Measurements from ENCODE around the gene CTDSPL.

DNA sequence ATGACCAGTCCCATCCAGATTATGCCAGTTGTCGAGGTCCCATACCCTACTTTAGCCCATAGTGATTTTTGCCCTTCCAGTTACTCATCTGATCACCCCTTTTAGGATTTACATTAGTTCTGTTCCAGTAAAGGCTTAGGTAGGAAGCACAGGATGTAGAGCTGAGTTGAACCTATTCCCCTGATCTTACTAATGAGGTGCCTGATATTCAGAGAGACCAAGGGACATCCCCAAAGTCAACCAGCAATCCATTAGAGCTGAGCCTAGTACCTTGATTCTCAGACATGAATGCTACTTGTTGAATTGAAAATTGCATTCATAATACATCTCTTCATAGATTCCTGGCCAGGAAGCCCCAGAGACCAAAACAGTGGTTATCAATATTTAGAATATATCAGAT is 24.7 kb downstream of the CTDSPL start:
- no peak for TF ChIP-seq ZNF274 (IDR thresholded peaks at IDR 0.05; ENCODE audit: low read depth, low read length)
- no peak for TF ChIP-seq SUZ12 (IDR thresholded peaks at IDR 0.05; ENCODE audit: extremely low read depth, insufficient read depth, insufficient read length)
- TF ChIP-seq YY1 (IDR thresholded peaks at IDR 0.05; ENCODE audit: insufficient read depth, insufficient read length): no peak
